Astrocyte (in vitro differentiated cells and primary cell): ENCODE results near the gene SLC44A1. TPM values are rescaled to one million over a fixed set of nuclear protein-coding genes. Genes with fewer than 3 reads are reported as not detected.
A peak's percentile ranks its signal among the peaks of the same experiment; 100 is the strongest.

Source experiments
- DNase-seq: peaks from one replicate; pipeline ENCODE4 v3.0.0-alpha.2; 2010; ENCODE audit warnings: low read depth
- FAIRE-seq: peaks from 2 replicates; lab custom pipeline; 2011; peaks lifted over from hg19 to GRCh38; lab: Jason Lieb, UNC
- H2AFZ ChIP-seq: 2 replicates; pipeline ENCODE4 v1.6.0; 2012; ENCODE audit warnings: low read depth, low read length, inconsistent platforms
- H3K27ac ChIP-seq: 2 replicates; pipeline ENCODE4 v1.5.1; 2011; ENCODE audit warnings: low read depth, low read length, inconsistent platforms
- H3K27me3 ChIP-seq: 2 replicates; pipeline ENCODE4 v1.6.0; 2011; ENCODE audit warnings: low read length, inconsistent platforms; ENCODE audit not compliant: insufficient read depth
- H3K36me3 ChIP-seq: 2 replicates; pipeline ENCODE4 v1.5.1; 2011; ENCODE audit warnings: low read length, inconsistent platforms; ENCODE audit not compliant: insufficient read depth
- H3K4me1 ChIP-seq: 2 replicates; pipeline ENCODE4 v1.5.1; 2011; ENCODE audit warnings: low read length, inconsistent platforms; ENCODE audit not compliant: insufficient read depth
- H3K4me2 ChIP-seq: 2 replicates; pipeline ENCODE4 v1.6.0; 2012; ENCODE audit warnings: low read length, inconsistent platforms
- H3K4me3 ChIP-seq: 2 replicates; pipeline ENCODE4 v1.5.1; 2011; ENCODE audit warnings: low read depth, mild to moderate bottlenecking, low read length, inconsistent platforms; ENCODE audit not compliant: insufficient read depth
- H3K79me2 ChIP-seq: 2 replicates; pipeline ENCODE4 v1.6.0; 2012; ENCODE audit warnings: mild to moderate bottlenecking, low read length, inconsistent platforms; ENCODE audit not compliant: insufficient read depth
- H3K9ac ChIP-seq: 2 replicates; pipeline ENCODE4 v1.6.0; 2012; ENCODE audit warnings: mild to moderate bottlenecking, low read length, inconsistent platforms
- H3K9me3 ChIP-seq: 2 replicates; pipeline ENCODE4 v1.5.1; 2012; ENCODE audit warnings: low read depth, mild to moderate bottlenecking, low read length, inconsistent platforms; ENCODE audit not compliant: insufficient read depth
- H4K20me1 ChIP-seq: 2 replicates; pipeline ENCODE4 v1.6.0; 2012; ENCODE audit warnings: low read length, inconsistent platforms; ENCODE audit not compliant: insufficient read depth
- H3K27ac Mint-ChIP-seq: one replicate; pipeline ENCODE4 v1.8.0; 2021; ENCODE audit warnings: mild to moderate bottlenecking, mixed read lengths; ENCODE audit not compliant: unreplicated experiment
- H3K27me3 Mint-ChIP-seq: one replicate; pipeline ENCODE4 v1.8.0; 2021; ENCODE audit warnings: low read depth, mixed read lengths; ENCODE audit not compliant: unreplicated experiment
- H3K36me3 Mint-ChIP-seq: one replicate; pipeline ENCODE4 v1.8.0; 2021; ENCODE audit warnings: low read depth, mixed read lengths; ENCODE audit not compliant: unreplicated experiment
- H3K4me1 Mint-ChIP-seq: one replicate; pipeline ENCODE4 v1.8.0; 2021; ENCODE audit warnings: low read depth, mixed read lengths; ENCODE audit not compliant: unreplicated experiment
- H3K4me3 Mint-ChIP-seq: one replicate; pipeline ENCODE4 v1.8.0; 2021; ENCODE audit warnings: mild to moderate bottlenecking, moderate library complexity, mixed read lengths; ENCODE audit not compliant: unreplicated experiment
- H3K9me3 Mint-ChIP-seq: one replicate; pipeline ENCODE4 v1.8.0; 2021; ENCODE audit warnings: mild to moderate bottlenecking, mixed read lengths; ENCODE audit not compliant: unreplicated experiment
- EZH2 ChIP-seq: IDR thresholded peaks from 2 replicates; pipeline ENCODE4 v1.6.1; 2012; ENCODE audit warnings: mild to moderate bottlenecking, low read length, inconsistent platforms; ENCODE audit not compliant: insufficient read depth
- total RNA-seq: library from RNA; stranded (reverse); gene quantifications from 2 replicates; pipeline ENCODE4 v1.2.1, GENCODE V29; 2021
- TF ChIP-seq, protein P1 (sequence below): IDR thresholded peaks from 2 replicates; pipeline ENCODE4 v1.5.1; 2011; ENCODE audit warnings: low read depth, mild to moderate bottlenecking, inconsistent platforms, low read length, moderate library complexity; ENCODE audit not compliant: insufficient read depth

Gene SLC44A1
- total RNA-seq, 1 donor from 2014 or later: 43.8 TPM

- H3K36me3 Mint-ChIP-seq: peaks cover 4% of the 10 kb centered on the region
- Histone ChIP-seq H3K4me3 (no peak overlapping the region), H4K20me1 (no peaks in the 10 kb centered on the region), H3K36me3 (no peaks in the 10 kb centered on the region), H3K27me3 (no peaks in the 10 kb centered on the region), H3K79me2 (no peaks in the 10 kb centered on the region), H3K9me3 (no peaks in the 10 kb centered on the region), H2AFZ (no peak overlapping the region), H3K27ac (peak overlapping the region; percentile 53), H3K4me2 (peak overlapping the region; percentile 26), H3K9ac (no peak overlapping the region), H3K4me1 (peaks cover 6% of the 10 kb centered on the region)
- H3K27me3 Mint-ChIP-seq: no peaks in the 10 kb centered on the region
- peaks cover 31% of the 10 kb centered on the region for H3K4me1 Mint-ChIP-seq
- H3K4me3 Mint-ChIP-seq: no peak overlapping the region
- peak; percentile 41 for DNase-seq
- FAIRE-seq: no peak
- TF ChIP-seq, protein P1, sequence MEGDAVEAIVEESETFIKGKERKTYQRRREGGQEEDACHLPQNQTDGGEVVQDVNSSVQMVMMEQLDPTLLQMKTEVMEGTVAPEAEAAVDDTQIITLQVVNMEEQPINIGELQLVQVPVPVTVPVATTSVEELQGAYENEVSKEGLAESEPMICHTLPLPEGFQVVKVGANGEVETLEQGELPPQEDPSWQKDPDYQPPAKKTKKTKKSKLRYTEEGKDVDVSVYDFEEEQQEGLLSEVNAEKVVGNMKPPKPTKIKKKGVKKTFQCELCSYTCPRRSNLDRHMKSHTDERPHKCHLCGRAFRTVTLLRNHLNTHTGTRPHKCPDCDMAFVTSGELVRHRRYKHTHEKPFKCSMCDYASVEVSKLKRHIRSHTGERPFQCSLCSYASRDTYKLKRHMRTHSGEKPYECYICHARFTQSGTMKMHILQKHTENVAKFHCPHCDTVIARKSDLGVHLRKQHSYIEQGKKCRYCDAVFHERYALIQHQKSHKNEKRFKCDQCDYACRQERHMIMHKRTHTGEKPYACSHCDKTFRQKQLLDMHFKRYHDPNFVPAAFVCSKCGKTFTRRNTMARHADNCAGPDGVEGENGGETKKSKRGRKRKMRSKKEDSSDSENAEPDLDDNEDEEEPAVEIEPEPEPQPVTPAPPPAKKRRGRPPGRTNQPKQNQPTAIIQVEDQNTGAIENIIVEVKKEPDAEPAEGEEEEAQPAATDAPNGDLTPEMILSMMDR: no peak
- no peak for TF ChIP-seq EZH2
- no peaks in the 10 kb centered on the region for H3K9me3 Mint-ChIP-seq
- H3K27ac Mint-ChIP-seq: peak overlapping the region; percentile 82
These were observed 88.0 kb downstream of the SLC44A1 start for GRCh38 chr9:105332471-105332870.

DNA sequence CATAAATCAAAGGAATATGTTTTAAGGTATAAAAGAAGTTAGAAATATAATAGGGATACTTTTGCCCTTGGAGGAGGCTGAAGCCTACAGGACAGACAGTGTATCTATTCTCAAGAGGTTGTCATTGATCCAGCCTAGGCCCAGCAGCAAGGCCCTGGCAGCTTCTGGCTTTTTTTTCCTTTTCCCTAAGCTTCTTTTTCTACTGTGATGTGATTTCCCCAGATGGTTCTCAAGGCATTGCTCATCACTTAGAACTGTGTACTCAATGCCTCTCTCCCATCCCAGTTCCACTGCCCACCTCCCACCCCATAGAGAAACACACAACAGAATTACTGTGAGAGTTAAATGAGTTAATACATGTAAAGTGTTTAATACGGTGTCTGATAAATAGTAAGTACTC lies 88.6 kb downstream of the SLC44A1 start:
- Histone ChIP-seq H3K4me2 (peak overlapping the region; percentile 26), H3K4me3 (no peak overlapping the region), H3K9me3 (no peaks in the 10 kb centered on the region), H3K79me2 (no peaks in the 10 kb centered on the region), H2AFZ (no peak overlapping the region), H3K4me1 (peaks cover 6% of the 10 kb centered on the region), H3K27ac (peak overlapping the region; percentile 53), H3K36me3 (no peaks in the 10 kb centered on the region), H4K20me1 (no peaks in the 10 kb centered on the region), H3K9ac (no peak overlapping the region), H3K27me3 (no peaks in the 10 kb centered on the region)
- H3K4me1 Mint-ChIP-seq: peaks cover 31% of the 10 kb centered on the region
- no peak for TF ChIP-seq EZH2
- TF ChIP-seq, protein P1: no peak
- no peaks in the 10 kb centered on the region for H3K9me3 Mint-ChIP-seq
- peak overlapping the region; percentile 82 for H3K27ac Mint-ChIP-seq
- FAIRE-seq: no peak
- H3K36me3 Mint-ChIP-seq: peaks cover 5% of the 10 kb centered on the region
- H3K4me3 Mint-ChIP-seq: no peak overlapping the region
- peak; percentile 27 for DNase-seq
- H3K27me3 Mint-ChIP-seq: no peaks in the 10 kb centered on the region

- H3K36me3 ChIP-seq: no peaks in the 10 kb centered on the region
- H2AFZ ChIP-seq: no peak overlapping the region
- H3K79me2 ChIP-seq: no peaks in the 10 kb centered on the region
- H3K9me3 ChIP-seq: no peaks in the 10 kb centered on the region
- no peak overlapping the region for H3K4me3 Mint-ChIP-seq
- FAIRE-seq (no peak), DNase-seq (peak; percentile 31)
- peaks cover 5% of the 10 kb centered on the region for H3K36me3 Mint-ChIP-seq
- no peak overlapping the region for H3K27ac ChIP-seq
- no peaks in the 10 kb centered on the region for H4K20me1 ChIP-seq
- no peaks in the 10 kb centered on the region for H3K27me3 Mint-ChIP-seq
- TF ChIP-seq EZH2: no peak
- TF ChIP-seq, protein P1: no peak
- H3K4me2 ChIP-seq: no peak overlapping the region
- H3K27me3 ChIP-seq: no peaks in the 10 kb centered on the region
- peaks cover 31% of the 10 kb centered on the region for H3K4me1 Mint-ChIP-seq
- no peaks in the 10 kb centered on the region for H3K9me3 Mint-ChIP-seq
- H3K4me1 ChIP-seq: peaks cover 6% of the 10 kb centered on the region
- H3K4me3 ChIP-seq: no peak overlapping the region
- H3K9ac ChIP-seq: no peak overlapping the region
- H3K27ac Mint-ChIP-seq: peak overlapping the region; percentile 83
These were observed 89.4 kb downstream of the SLC44A1 start for GRCh38 chr9:105333811-105334210.
